GM12878 (cell line): Measurements from ENCODE around the gene GTPBP1. TPM values are rescaled to one million over a fixed set of nuclear protein-coding genes. Genes with fewer than 3 reads are reported as not detected.

ENCODE experiments used
- BRCA1 ChIP-seq: IDR thresholded peaks from 2 replicates; pipeline ENCODE4 v1.6.1; 2011; ENCODE audit warnings: low read depth, low read length, improper control_type of control experiment
- E2F8 ChIP-seq: fragments of 450-650 bp; IDR thresholded peaks from 2 replicates; pipeline ENCODE4 v1.6.1; 2018; ENCODE audit warnings: mild to moderate bottlenecking, low read depth, moderate library complexity; ENCODE audit not compliant: partially characterized antibody
- E4F1 ChIP-seq: fragments of 450-650 bp; IDR thresholded peaks from 2 replicates; pipeline ENCODE4 v1.6.1; 2018; ENCODE audit warnings: borderline replicate concordance, mild to moderate bottlenecking; ENCODE audit not compliant: partially characterized antibody
- GABPA ChIP-seq: IDR thresholded peaks from 2 replicates; pipeline ENCODE4 v1.6.1; 2014; ENCODE audit warnings: antibody characterized with exemption, low read depth, mild to moderate bottlenecking, inconsistent platforms
- IRF4 ChIP-seq: IDR thresholded peaks from 2 replicates; pipeline ENCODE4 v1.6.1; 2011; ENCODE audit warnings: low read depth, low read length
- LARP7 ChIP-seq: fragments of 450-650 bp; IDR thresholded peaks from 2 replicates; pipeline ENCODE4 v1.6.1; 2017; ENCODE audit warnings: mild to moderate bottlenecking
- MTA2 ChIP-seq: fragments of 450-650 bp; IDR thresholded peaks from 2 replicates; pipeline ENCODE4 v1.6.1; 2016; ENCODE audit warnings: low read depth, mild to moderate bottlenecking, moderate library complexity
- MYC ChIP-seq: IDR thresholded peaks from 2 replicates; pipeline ENCODE4 v1.6.1; 2011; ENCODE audit warnings: mild to moderate bottlenecking, low read length, moderate library complexity, inconsistent platforms; ENCODE audit not compliant: insufficient read depth, insufficient replicate concordance, insufficient read length, severe bottlenecking
- NFYA ChIP-seq: IDR thresholded peaks from 2 replicates; pipeline ENCODE4 v1.6.1; 2011; ENCODE audit warnings: low read depth, mild to moderate bottlenecking, low read length, improper control_type of control experiment, borderline replicate concordance
- PBX3 ChIP-seq: IDR thresholded peaks from 2 replicates; pipeline ENCODE4 v1.6.1; 2011; ENCODE audit warnings: mild to moderate bottlenecking, low read depth, low read length, moderate library complexity; ENCODE audit not compliant: insufficient replicate concordance
- PKNOX1 ChIP-seq: fragments of 450-650 bp; IDR thresholded peaks from 2 replicates; pipeline ENCODE4 v1.6.1; 2016; ENCODE audit warnings: mild to moderate bottlenecking
- POLR2A ChIP-seq: IDR thresholded peaks from 2 replicates; pipeline ENCODE4 v1.6.1; 2011; ENCODE audit warnings: low read depth, mild to moderate bottlenecking, low read length
- POLR2AphosphoS5 ChIP-seq: IDR thresholded peaks from 2 replicates; pipeline ENCODE4 v1.6.1; 2011; ENCODE audit warnings: mild to moderate bottlenecking, low read length, inconsistent platforms
- RELB ChIP-seq: fragments of 450-650 bp; IDR thresholded peaks from 2 replicates; pipeline ENCODE4 v1.6.1; 2017; ENCODE audit warnings: low read depth, mild to moderate bottlenecking, moderate library complexity
- SMAD1 ChIP-seq: fragments of 450-650 bp; IDR thresholded peaks from 2 replicates; pipeline ENCODE4 v1.6.1; 2018; ENCODE audit warnings: mild to moderate bottlenecking, low read depth; ENCODE audit not compliant: partially characterized antibody
- SMAD5 ChIP-seq: IDR thresholded peaks from 2 replicates; pipeline ENCODE4 v1.6.1; 2016; ENCODE audit warnings: antibody characterized with exemption, low read depth
- TCF12 ChIP-seq: IDR thresholded peaks from 2 replicates; pipeline ENCODE4 v1.6.1; 2011; ENCODE audit warnings: low read depth, mild to moderate bottlenecking, low read length
- ZBTB33 ChIP-seq: fragments of 450-650 bp; IDR thresholded peaks from 2 replicates; pipeline ENCODE4 v1.6.1; 2017; ENCODE audit warnings: mild to moderate bottlenecking
- polyA plus RNA-seq, 11 experiments: library from polyadenylated mRNA; depleted of rRNA in 4 of 11; unstranded in 6 of 11; stranded (reverse) in 5 of 11; fragments of >200 nt; fragmentation: Nextera tagmentation in 4 of 11; fragmentation: Illumina TruSeq in 1 of 11; extraction: Ambion mirVana in 4 of 11; extraction: Trizol in 1 of 11; gene quantifications; 1 replicate in 1 of 11; 2 replicates in 10 of 11; pipeline versions ENCODE4 v1.2.1 to v1.2.3, GENCODE V29; 2011 to 2016; ENCODE audit warnings: inconsistent platforms in 2 of 11, missing spikeins in 2 of 11, low read depth in 1 of 11
- total RNA-seq, 4 experiments: library from RNA; depleted of rRNA in 3 of 4; stranded (reverse); fragments of >200 nt in 3 of 4; fragmentation: Illumina TruSeq in 1 of 4; extraction: Trizol in 1 of 4; gene quantifications; 2 replicates each; pipeline versions ENCODE4 v1.2.1 to v1.2.3, GENCODE V29; 2013 to 2021

GTPBP1 gene
- total and polyA plus RNA-seq, 10 of the 15 experiments (the other 5 are each of a cell fraction or from before 2014, with no cell fraction given) = 0.89 to 63.1 (median 34.2) TPM

GRCh38 chr22:38681582-38682335 lies 24.0 kb upstream of the GTPBP1 start, which contains the start of gene TOMM22 (continued):
- TF ChIP-seq BRCA1 (no peak), NFYA (no peak), LARP7 (peak; percentile 94), PBX3 (peak; percentile 4), GABPA (peak; percentile 99), POLR2A (peak; percentile 99), RELB (peak; percentile 100), E4F1 (peak; percentile 62), IRF4 (no peak), MTA2 (no peak), TCF12 (peak; percentile 40; the same call in 1 of the 2 replicates), MYC (peak; percentile 89), SMAD1 (peak; percentile 53), E2F8 (peak; percentile 66), ZBTB33 (peak; percentile 66; the same call in 1 of the 2 replicates), POLR2AphosphoS5 (peak; percentile 93), SMAD5 (peak; percentile 88), PKNOX1 (peak; percentile 65)
